BLaER1 (cell line): Measurements from ENCODE around the gene TENT4A.

ENCODE experiments used
- H3K27ac ChIP-seq: shearing (Covaris generic); formaldehyde crosslinking; 2 replicates; pipeline ENCODE4 v1.8.1; 2022
- H3K27me3 ChIP-seq: shearing (Covaris generic); formaldehyde crosslinking; 2 replicates; pipeline ENCODE4 v1.8.1; 2022
- H3K36me3 ChIP-seq: shearing (Covaris generic); formaldehyde crosslinking; 2 replicates; pipeline ENCODE4 v1.8.1; 2022
- H3K4me1 ChIP-seq: shearing (Covaris generic); formaldehyde crosslinking; 2 replicates; pipeline ENCODE4 v1.8.1; 2022
- H3K4me2 ChIP-seq: shearing (Covaris generic); formaldehyde crosslinking; 2 replicates; pipeline ENCODE4 v1.8.1; 2022
- H3K4me3 ChIP-seq: shearing (Covaris generic); formaldehyde crosslinking; 2 replicates; pipeline ENCODE4 v1.8.1; 2022
- H3K9ac ChIP-seq: shearing (Covaris generic); formaldehyde crosslinking; 2 replicates; pipeline ENCODE4 v1.8.1; 2022
- H3K9me3 ChIP-seq: shearing (Covaris generic); formaldehyde crosslinking; 2 replicates; pipeline ENCODE4 v1.8.1; 2022
- H4K20me1 ChIP-seq: shearing (Covaris generic); formaldehyde crosslinking; 2 replicates; pipeline ENCODE4 v1.8.1; 2022
- Cebpa-rat ChIP-seq: shearing (Covaris generic); IDR thresholded peaks from 2 replicates; pipeline ENCODE4 v1.8.1; 2022

TENT4A gene

DNA sequence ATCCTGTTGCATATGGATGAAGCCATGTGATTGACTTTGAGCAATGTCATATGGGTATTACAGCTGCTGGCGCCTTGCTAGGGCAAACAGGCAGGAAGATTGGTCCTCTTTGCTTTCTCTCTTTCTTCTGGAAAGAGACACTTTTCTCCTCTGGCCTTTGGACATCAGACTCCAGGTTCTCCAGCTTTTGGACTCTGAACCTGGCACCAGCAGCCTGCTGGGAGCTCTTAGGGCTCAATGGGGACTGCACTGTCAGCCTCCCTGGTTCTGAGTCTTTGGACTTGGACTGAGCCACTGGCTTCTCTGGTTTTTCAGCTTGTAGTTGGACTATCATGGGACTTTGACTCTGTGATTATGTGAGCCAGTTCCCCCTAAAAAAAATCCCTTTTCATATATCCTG is 34.8 kb upstream of the TENT4A start:
- Histone ChIP-seq H3K9me3 (no peaks in the 10 kb centered on the region), H3K4me1 (peaks cover 4% of the 10 kb centered on the region), H3K4me3 (no peak overlapping the region), H3K4me2 (no peak overlapping the region), H3K27me3 (no peaks in the 10 kb centered on the region), H3K9ac (no peak overlapping the region), H3K36me3 (0 out of 2 replicates have a peak, but pooled peaks cover 1% of the 10 kb centered on the region), H3K27ac (no peak overlapping the region), H4K20me1 (no peaks in the 10 kb centered on the region)
- TF ChIP-seq Cebpa-rat: no peak

GRCh38 chr5:6680922-6681321 is 32.3 kb upstream of the TENT4A start:
- no peak for TF ChIP-seq Cebpa-rat
- Histone ChIP-seq H4K20me1 (no peaks in the 10 kb centered on the region), H3K4me1 (no peaks in the 10 kb centered on the region), H3K4me3 (no peak overlapping the region), H3K36me3 (no peaks in the 10 kb centered on the region), H3K27me3 (no peaks in the 10 kb centered on the region; the same call in 1 of the 2 replicates), H3K9ac (no peak overlapping the region), H3K9me3 (no peaks in the 10 kb centered on the region), H3K4me2 (no peak overlapping the region), H3K27ac (no peak overlapping the region)

DNA sequence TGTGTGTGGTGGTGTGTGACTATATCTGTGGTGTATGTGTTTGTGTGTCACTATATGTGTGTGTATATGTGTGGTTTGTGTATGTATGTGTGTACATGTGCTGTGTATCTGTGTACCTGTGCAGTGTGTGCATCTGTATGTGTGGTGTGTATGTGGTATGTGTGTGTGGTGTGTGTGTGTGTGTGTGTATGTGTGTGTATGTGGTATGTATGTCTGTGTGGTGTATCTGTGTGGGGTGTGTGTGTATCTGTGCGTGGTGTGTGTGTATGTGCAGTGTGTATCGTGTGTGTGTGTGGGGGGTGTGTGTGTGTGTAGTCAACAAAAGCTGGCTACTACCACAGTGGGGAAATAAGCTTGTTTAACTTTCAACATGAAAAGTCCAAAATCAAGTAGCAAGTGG is 31.6 kb upstream of the TENT4A start:
- Histone ChIP-seq H3K4me1 (no peaks in the 10 kb centered on the region), H3K27ac (no peak overlapping the region), H3K36me3 (no peaks in the 10 kb centered on the region), H3K27me3 (no peaks in the 10 kb centered on the region; the same call in 1 of the 2 replicates), H3K9ac (no peak overlapping the region), H3K4me3 (no peak overlapping the region), H4K20me1 (no peaks in the 10 kb centered on the region), H3K9me3 (no peaks in the 10 kb centered on the region), H3K4me2 (no peak overlapping the region)
- TF ChIP-seq Cebpa-rat: no peak

DNA sequence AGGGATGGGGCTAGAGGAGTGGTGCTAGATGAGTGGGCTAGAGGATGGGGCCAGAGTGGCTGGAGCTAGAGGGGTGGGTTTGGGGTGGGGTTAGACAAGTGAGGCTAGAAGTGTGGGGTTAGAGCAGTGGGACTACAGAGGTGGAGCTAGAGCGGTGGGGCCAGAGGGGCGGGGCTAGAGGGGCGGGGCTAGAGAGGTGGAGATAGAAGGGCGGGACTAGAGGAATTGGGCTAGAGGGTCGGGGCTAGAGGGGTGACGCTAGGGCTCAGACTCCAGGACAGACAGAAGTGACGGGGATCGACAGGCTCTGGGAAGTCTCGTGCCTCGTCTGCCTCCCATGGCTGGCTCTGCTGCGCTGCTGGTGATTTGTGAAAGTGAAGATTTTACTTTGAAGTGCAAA is 31.0 kb upstream of the TENT4A start:
- H4K20me1 ChIP-seq: no peaks in the 10 kb centered on the region
- no peaks in the 10 kb centered on the region for H3K4me1 ChIP-seq
- TF ChIP-seq Cebpa-rat: no peak
- no peaks in the 10 kb centered on the region; the same call in 1 of the 2 replicates for H3K27me3 ChIP-seq
- no peak overlapping the region for H3K4me3 ChIP-seq
- no peaks in the 10 kb centered on the region for H3K9me3 ChIP-seq
- no peak overlapping the region for H3K27ac ChIP-seq
- H3K4me2 ChIP-seq: no peak overlapping the region
- no peak overlapping the region for H3K9ac ChIP-seq
- no peaks in the 10 kb centered on the region for H3K36me3 ChIP-seq

DNA sequence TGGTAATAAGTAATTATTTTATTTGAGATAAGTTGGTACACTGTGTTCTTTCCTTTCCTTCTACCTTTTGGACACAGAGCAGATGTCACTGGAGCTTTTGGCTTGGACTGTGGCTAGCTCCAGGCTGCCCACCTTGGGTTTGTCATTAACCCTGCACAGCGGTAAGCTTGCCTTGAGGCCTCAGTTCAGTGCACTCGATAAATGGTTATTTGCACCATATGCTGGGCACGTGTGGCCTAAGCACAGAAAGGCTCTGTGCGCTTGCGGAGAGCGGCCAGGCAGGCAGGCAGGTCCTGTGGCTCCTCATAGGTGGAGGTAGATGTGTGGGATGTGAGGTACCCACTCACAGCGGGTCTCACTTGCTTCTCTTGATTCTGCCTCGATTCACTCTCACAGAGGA is 30.0 kb upstream of the TENT4A start:
- TF ChIP-seq Cebpa-rat: no peak
- Histone ChIP-seq H3K4me2 (no peak overlapping the region), H3K9me3 (no peaks in the 10 kb centered on the region), H3K36me3 (no peaks in the 10 kb centered on the region), H3K4me3 (no peak overlapping the region), H4K20me1 (no peaks in the 10 kb centered on the region), H3K27me3 (no peaks in the 10 kb centered on the region; the same call in 1 of the 2 replicates), H3K9ac (no peak overlapping the region), H3K4me1 (no peaks in the 10 kb centered on the region), H3K27ac (no peak overlapping the region)

- no peak overlapping the region for H3K4me3 ChIP-seq
- H3K36me3 ChIP-seq: no peaks in the 10 kb centered on the region
- no peaks in the 10 kb centered on the region for H4K20me1 ChIP-seq
- H3K27ac ChIP-seq: no peak overlapping the region
- no peak overlapping the region for H3K4me2 ChIP-seq
- H3K9me3 ChIP-seq: no peaks in the 10 kb centered on the region
- H3K4me1 ChIP-seq: no peaks in the 10 kb centered on the region
- H3K9ac ChIP-seq: no peak overlapping the region
- TF ChIP-seq Cebpa-rat: no peak
- no peaks in the 10 kb centered on the region; the same call in 1 of the 2 replicates for H3K27me3 ChIP-seq
Measured at GRCh38 chr5:6684075-6684474, 29.2 kb upstream of the TENT4A start.

- Histone ChIP-seq H3K4me1 (no peaks in the 10 kb centered on the region), H4K20me1 (no peaks in the 10 kb centered on the region), H3K27ac (no peak overlapping the region), H3K9me3 (no peaks in the 10 kb centered on the region), H3K4me3 (no peak overlapping the region), H3K9ac (no peak overlapping the region), H3K36me3 (no peaks in the 10 kb centered on the region), H3K27me3 (no peaks in the 10 kb centered on the region; the same call in 1 of the 2 replicates), H3K4me2 (no peak overlapping the region)
- no peak for TF ChIP-seq Cebpa-rat
Measured at GRCh38 chr5:6686501-6686900, 26.7 kb upstream of the TENT4A start.

GRCh38 chr5:6686915-6687409 is 26.3 kb upstream of the TENT4A start:
- Histone ChIP-seq H3K9ac (no peak overlapping the region), H3K9me3 (no peaks in the 10 kb centered on the region), H3K27me3 (no peaks in the 10 kb centered on the region; the same call in 1 of the 2 replicates), H4K20me1 (no peaks in the 10 kb centered on the region), H3K36me3 (no peaks in the 10 kb centered on the region), H3K4me3 (no peak overlapping the region), H3K4me1 (no peaks in the 10 kb centered on the region), H3K27ac (no peak overlapping the region), H3K4me2 (no peak overlapping the region)
- TF ChIP-seq Cebpa-rat: no peak

- no peak overlapping the region for H3K9ac ChIP-seq
Measured at GRCh38 chr5:6687505-6687904, 25.7 kb upstream of the TENT4A start.

DNA sequence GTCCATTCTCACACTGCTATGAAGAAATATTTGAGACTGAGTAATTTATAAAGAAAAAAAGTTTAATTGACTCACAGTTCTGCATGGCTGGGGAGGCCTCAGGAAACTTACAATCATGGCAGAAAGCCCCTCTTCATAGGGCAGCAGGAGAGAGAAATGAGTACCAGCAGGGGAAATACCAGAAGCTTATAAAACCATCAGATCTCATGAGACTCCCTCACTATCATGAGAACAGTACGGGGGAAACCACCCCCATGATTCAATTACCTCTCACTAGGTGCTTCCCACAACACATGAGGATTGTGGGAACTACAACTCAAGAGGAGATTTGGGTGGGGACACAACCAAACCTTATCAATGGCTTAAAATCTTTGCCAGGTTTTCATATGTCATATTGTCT is 20.3 kb upstream of the TENT4A start:
- no peak for TF ChIP-seq Cebpa-rat
- Histone ChIP-seq H3K9ac (no peak overlapping the region), H3K27me3 (no peaks in the 10 kb centered on the region), H3K9me3 (no peaks in the 10 kb centered on the region), H4K20me1 (no peaks in the 10 kb centered on the region), H3K4me1 (no peaks in the 10 kb centered on the region), H3K4me3 (no peak overlapping the region), H3K27ac (no peak overlapping the region), H3K4me2 (no peak overlapping the region), H3K36me3 (no peaks in the 10 kb centered on the region)

More at GRCh38 chr5:6687505-6687904, 25.7 kb upstream of the TENT4A start:
- Histone ChIP-seq H3K27me3 (no peaks in the 10 kb centered on the region; the same call in 1 of the 2 replicates), H3K4me3 (no peak overlapping the region), H3K4me1 (no peaks in the 10 kb centered on the region), H3K4me2 (no peak overlapping the region), H4K20me1 (no peaks in the 10 kb centered on the region), H3K27ac (no peak overlapping the region), H3K36me3 (no peaks in the 10 kb centered on the region), H3K9me3 (no peaks in the 10 kb centered on the region)
- TF ChIP-seq Cebpa-rat: no peak

DNA sequence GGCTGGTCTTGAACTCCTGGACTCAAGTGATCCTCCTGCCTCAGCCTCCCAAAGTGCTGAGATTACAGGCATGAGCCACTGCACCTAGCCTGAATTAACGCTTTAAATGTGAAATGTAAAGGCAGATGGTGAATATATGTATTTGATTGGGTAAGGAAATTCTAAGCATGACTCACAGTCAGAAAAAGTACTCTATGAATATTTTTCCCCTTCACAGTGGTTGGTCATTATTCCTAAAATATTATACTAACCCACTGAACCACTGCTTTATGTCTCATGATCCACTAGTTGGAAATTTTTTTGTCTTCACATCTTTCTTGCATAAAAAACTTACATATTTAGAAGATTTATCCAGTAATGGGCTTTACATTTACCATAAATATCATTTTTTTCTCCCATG is 14.5 kb upstream of the TENT4A start:
- Histone ChIP-seq H3K27ac (no peak overlapping the region), H3K27me3 (no peaks in the 10 kb centered on the region), H3K4me3 (no peak overlapping the region), H3K4me1 (no peaks in the 10 kb centered on the region), H3K9ac (no peak overlapping the region), H3K9me3 (no peaks in the 10 kb centered on the region), H3K36me3 (no peaks in the 10 kb centered on the region), H4K20me1 (no peaks in the 10 kb centered on the region), H3K4me2 (no peak overlapping the region)
- TF ChIP-seq Cebpa-rat: no peak
